Muscle of leg (tissue), 11 donors: ENCODE results near the gene LPCAT1. TPM values are rescaled to one million over a fixed set of nuclear protein-coding genes. Genes with fewer than 3 reads are reported as not detected.

Source experiments
- DNase-seq: peaks from one replicate; pipeline ENCODE4 v3.0.0; 2013
- H3K27ac ChIP-seq: one replicate; pipeline ENCODE4 v1.5.1; 2013; ENCODE audit warnings: mild to moderate bottlenecking, low read length, control low read depth
- H3K27me3 ChIP-seq: one replicate; pipeline ENCODE4 v1.6.1; 2013; ENCODE audit warnings: low read length; ENCODE audit not compliant: control insufficient read depth, insufficient read depth
- H3K36me3 ChIP-seq: one replicate; pipeline ENCODE4 v1.6.1; 2013; ENCODE audit warnings: low read length; ENCODE audit not compliant: control insufficient read depth, insufficient read depth
- H3K4me1 ChIP-seq: one replicate; pipeline ENCODE4 v1.6.1; 2013; ENCODE audit warnings: low read length; ENCODE audit not compliant: control insufficient read depth, insufficient read depth
- H3K4me3 ChIP-seq: one replicate; pipeline ENCODE4 v1.5.1; 2013; ENCODE audit warnings: low read length, control low read depth
- H3K9me3 ChIP-seq: replicated peaks from 2 replicates; pipeline ENCODE4 v1.6.1; 2013; ENCODE audit warnings: low read depth, low read length; ENCODE audit not compliant: control insufficient read depth
- WGBS: methylation state at CpG from one replicate; pipeline ENCODE4 v1.1.5; 2013; ENCODE audit warnings: missing lambda C conversion rate; ENCODE audit not compliant: insufficient coverage; 5-methylcytosine and 5-hydroxymethylcytosine counted together
- polyA plus RNA-seq, 8 donors: library from polyadenylated mRNA; unstranded; fragments of 120-200 nt; gene quantifications; one replicate each; pipeline versions ENCODE4 v1.2.1 to v1.2.3, GENCODE V29; 2013; ENCODE audit warnings: inconsistent platforms in 1 of 8, low replicate concordance in 1 of 8; ENCODE audit not compliant: insufficient read length in 8 of 8, insufficient read depth in 1 of 8
- total RNA-seq: library from RNA; stranded (reverse); fragments of 120-200 nt; gene quantifications from one replicate; pipeline ENCODE4 v1.2.4, GENCODE V29; 2013

The LPCAT1 gene
- total and polyA plus RNA-seq, 9 donors: 23.6 to 47.6 (median 34.1) TPM

GRCh38 chr5:1473746-1474145 is 50.0 kb downstream of the LPCAT1 start:
- no peaks in the 10 kb centered on the region for H3K27me3 ChIP-seq
- no peak for DNase-seq
- H3K4me1 ChIP-seq: peaks cover 2% of the 10 kb centered on the region
- H3K36me3 ChIP-seq: peaks cover 51% of the 10 kb centered on the region
- no peak overlapping the region for H3K4me3 ChIP-seq
- H3K27ac ChIP-seq: no peak overlapping the region
- H3K9me3 ChIP-seq: no peaks in the 10 kb centered on the region
- 98% methylated on average over 6 of the region's 12 CpGs for WGBS

GRCh38 chr5:1472964-1473628 is 50.7 kb downstream of the LPCAT1 start:
- Histone ChIP-seq H3K4me3 (no peak overlapping the region), H3K9me3 (no peaks in the 10 kb centered on the region), H3K27me3 (no peaks in the 10 kb centered on the region), H3K4me1 (peaks cover 2% of the 10 kb centered on the region), H3K27ac (no peak overlapping the region), H3K36me3 (peaks cover 47% of the 10 kb centered on the region)
- WGBS: 92% methylated on average over 18 of the region's 23 CpGs
- DNase-seq: no peak

DNA sequence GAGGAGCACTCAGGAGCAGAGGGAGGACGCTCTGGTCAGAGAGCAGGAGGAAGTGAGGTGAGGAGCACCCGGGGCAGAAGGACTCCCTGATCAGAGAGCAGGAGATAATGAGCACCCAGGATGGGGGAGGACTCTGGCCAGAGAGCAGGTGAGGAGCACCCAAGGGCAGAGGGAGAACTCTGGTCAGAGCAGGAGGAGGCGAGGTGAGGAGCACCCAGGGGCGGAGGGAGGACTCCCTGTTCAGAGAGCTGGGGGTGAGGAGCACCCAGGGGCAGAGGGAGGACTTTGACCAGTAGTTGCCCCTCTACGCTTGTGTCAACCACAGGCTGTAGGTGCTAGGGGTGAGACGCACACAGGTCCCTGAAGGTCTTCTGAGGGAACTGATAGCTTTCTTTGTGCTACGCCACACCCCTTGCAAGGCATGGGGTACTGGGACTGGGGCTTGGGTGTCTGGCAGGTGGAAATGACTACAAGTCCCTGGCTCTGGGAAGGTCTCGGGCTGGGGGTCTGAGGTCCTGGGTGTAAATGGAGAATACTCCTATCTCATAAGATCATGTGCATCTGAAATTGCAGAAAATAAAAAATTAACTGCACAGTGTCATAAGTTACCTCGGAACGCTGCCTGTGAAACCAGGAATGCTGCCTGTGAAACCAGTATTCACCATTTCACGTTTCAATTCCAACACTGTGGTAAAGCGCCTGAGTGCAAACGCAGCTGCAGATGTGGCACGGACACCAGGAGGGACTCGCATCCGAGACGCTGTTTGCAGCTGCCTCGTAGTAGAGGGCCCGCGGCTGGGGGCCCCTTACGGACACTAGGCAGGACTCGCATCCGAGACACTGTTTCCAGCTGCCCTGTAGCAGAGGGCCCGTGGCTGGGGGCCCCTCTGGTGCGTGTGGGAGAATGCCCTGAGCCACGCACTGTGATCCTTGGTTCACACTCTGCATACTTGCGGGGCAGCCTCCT is 51.5 kb downstream of the LPCAT1 start:
- Histone ChIP-seq H3K4me1 (peaks cover 2% of the 10 kb centered on the region), H3K36me3 (peaks cover 44% of the 10 kb centered on the region), H3K27me3 (no peaks in the 10 kb centered on the region), H3K9me3 (no peaks in the 10 kb centered on the region), H3K4me3 (no peak overlapping the region), H3K27ac (no peak overlapping the region)
- DNase-seq: no peak
- 93% methylated on average over 26 of the region's 27 CpGs for WGBS

DNA sequence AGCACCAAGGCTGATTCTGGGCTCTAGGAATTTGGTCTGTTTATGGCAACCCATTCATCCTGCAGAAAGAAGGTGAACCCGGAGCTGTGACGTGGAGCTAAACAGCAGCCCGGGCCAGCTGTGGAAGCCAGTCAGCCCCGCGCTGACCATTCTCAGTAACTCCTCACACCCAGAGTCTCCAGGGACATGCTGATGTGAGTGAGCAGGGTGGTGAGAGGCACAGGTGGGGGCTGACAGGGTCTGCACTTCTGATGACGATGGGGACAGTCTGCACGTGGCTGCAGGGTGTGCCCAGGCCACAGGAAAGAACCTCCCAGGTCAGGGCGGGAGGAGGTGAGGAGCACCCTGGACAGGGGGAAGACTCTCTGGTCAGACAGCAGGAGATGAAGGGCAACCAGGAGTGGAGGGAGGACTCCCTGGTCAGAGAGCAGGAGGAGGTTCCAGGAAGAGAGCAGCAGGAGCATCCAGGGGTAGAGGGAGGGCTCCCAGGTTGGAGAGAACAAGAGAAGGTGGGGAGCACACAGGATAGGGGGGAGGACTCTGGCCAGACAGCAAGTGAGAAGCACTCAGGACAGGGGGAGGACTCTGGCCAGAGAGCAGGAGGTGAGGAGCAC is 52.4 kb downstream of the LPCAT1 start:
- peaks cover 47% of the 10 kb centered on the region for H3K36me3 ChIP-seq

DNA sequence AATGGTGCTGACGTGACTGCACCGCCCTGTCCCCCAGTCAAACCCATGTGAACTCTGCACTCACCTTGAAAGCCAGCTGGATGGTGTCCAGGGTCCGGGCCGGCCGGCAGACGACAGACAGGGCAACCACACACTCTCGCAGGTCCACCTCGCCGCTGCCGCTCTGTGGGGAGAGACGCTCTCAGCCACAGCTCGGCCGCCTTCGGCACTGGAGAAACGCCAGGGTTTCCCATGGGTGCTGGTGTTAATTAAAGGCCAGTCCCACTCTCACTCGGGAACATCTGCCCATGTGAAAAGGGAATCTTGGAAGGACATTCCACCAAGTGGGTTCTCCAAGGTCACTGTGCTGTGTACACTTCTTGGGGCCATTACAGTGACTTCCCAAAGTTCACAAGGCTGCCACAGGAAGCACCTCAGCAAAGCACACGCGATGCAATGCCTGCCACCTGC is 53.0 kb downstream of the LPCAT1 start:
- H3K4me1 ChIP-seq: no peaks in the 10 kb centered on the region
- H3K27me3 ChIP-seq: no peaks in the 10 kb centered on the region
- WGBS: 76% methylated on average over 15 of the region's 18 CpGs
- H3K9me3 ChIP-seq: no peaks in the 10 kb centered on the region
- H3K36me3 ChIP-seq: peaks cover 48% of the 10 kb centered on the region
- H3K27ac ChIP-seq: no peak overlapping the region
- DNase-seq: no peak
- no peak overlapping the region for H3K4me3 ChIP-seq

More for the DNA sequence above, 52.4 kb downstream of the LPCAT1 start:
- DNase-seq: no peak
- WGBS: 73% methylated on average over 6 of the region's 8 CpGs
- Histone ChIP-seq H3K4me3 (no peak overlapping the region), H3K27ac (no peak overlapping the region), H3K27me3 (no peaks in the 10 kb centered on the region), H3K4me1 (peaks cover 2% of the 10 kb centered on the region), H3K9me3 (no peaks in the 10 kb centered on the region)

DNA sequence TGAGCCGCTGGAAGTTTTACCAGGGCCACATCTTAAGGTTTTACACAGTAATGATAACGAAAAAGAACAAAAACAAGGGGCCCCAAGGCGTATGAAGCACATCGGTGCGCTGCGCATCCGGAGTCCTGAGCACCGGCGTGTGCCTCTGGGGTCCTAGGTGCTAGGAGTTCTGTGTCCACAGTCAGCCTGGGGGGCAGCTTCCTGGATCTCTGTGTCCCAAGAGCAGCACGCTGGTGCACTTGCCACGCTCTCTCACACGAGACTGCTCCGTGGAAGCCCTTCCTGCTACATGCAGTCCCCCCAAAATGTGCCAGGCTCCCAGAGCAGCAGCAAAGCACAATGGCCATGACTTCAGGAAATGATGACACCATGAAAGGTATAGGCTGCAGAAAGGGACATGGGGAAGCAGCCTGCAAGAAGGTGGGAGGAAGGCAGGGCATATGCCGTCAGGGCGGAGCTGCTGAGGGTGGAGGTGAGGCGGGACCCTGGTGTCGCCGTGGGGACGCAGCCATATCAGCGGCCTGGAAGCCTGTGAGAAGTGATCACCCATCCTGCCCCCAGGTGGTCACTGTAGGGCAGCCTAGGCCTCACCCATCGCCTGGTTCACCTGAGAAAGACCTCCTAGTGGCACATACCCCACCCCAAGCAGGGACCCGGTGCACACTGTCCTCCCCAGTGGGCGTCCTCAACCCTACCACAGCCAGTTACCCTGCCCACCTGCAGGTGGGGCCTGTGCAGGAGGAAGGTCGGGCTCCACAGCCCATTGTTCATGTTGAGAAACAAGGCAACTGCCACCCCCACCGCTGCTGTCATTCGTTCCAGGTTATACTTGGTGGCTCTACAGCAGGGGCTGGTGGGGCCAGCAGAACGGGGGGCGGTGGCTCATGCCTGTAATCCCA is 54.9 kb downstream of the LPCAT1 start:
- H3K9me3 ChIP-seq: no peaks in the 10 kb centered on the region
- WGBS: 85% methylated on average over 22 of the region's 28 CpGs
- DNase-seq: no peak
- H3K36me3 ChIP-seq: peaks cover 47% of the 10 kb centered on the region
- H3K4me3 ChIP-seq: no peak overlapping the region
- no peak overlapping the region for H3K27ac ChIP-seq
- H3K27me3 ChIP-seq: no peaks in the 10 kb centered on the region
- no peaks in the 10 kb centered on the region for H3K4me1 ChIP-seq

DNA sequence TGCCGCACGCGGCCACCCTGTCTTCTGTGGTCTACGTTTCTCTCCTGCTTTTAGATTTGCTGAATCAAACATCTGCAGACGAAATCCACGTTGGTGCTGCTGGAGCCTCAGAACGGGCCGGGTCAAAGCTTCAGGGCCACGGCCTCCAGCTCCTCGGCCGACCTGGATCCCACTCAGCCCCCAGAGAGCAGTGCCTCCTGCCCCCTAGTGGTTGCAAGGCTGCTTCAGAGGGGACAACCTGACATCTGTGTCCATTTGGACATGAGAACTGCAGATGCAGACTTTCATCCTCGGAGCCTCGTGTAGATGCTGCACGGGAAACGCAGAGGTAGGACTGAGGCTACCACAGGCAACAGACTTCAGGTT is 55.5 kb downstream of the LPCAT1 start:
- 64% methylated on average over 15 of the region's 15 CpGs for WGBS
- Histone ChIP-seq H3K4me1 (no peaks in the 10 kb centered on the region), H3K36me3 (peaks cover 51% of the 10 kb centered on the region), H3K27me3 (no peaks in the 10 kb centered on the region), H3K9me3 (no peaks in the 10 kb centered on the region), H3K27ac (no peak overlapping the region), H3K4me3 (no peak overlapping the region)
- no peak for DNase-seq

DNA sequence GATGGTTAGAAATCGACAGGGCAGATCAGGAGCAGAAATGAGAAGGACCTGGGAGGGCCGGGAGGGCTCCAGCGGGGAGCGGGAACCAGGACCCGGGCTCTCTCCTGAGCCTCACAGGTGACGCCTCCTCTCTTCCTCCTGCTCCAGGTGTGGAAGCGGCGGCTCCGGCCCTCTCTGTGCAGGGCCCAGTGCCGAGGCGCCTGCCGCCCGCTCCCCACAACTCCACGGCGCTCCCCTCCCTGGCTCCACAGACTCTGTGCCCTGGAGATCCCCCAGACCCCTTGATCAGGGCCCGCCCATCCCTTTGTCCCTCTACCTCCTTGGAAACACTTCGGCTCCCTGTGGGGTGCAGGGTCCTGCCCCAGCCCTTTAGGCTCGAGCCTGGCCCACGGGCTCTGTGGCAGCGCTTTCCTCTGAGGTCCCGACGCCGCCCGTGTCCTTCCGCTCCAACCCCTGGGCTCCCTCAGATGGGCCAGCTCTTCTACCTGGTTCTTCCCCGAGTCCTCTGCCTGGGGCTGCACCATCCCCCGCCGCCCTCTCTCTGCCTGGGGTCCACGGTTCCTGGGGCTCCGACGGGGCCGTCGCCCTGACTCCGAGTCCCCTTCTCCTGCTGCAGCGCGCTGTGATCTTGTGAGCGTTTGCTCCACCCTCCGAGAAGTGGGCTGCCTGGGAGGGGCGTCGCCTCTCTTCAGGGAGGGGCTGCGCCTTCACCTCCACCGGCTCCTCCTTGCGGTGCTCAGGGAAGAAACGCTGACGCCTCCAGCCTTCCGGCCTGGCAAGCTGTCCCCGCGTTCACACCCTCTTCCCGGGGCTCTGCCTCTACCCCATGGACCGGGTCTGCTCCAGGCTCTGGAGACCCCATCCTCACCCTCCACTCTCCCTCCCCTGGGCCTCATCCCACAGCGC is 56.2 kb downstream of the LPCAT1 start:
- H3K4me1 ChIP-seq: no peaks in the 10 kb centered on the region
- no peak overlapping the region for H3K27ac ChIP-seq
- H3K27me3 ChIP-seq: no peaks in the 10 kb centered on the region
- no peak overlapping the region for H3K4me3 ChIP-seq
- peaks cover 53% of the 10 kb centered on the region for H3K36me3 ChIP-seq
- no peak for DNase-seq
- no peaks in the 10 kb centered on the region for H3K9me3 ChIP-seq
- WGBS: 91% methylated on average over 48 of the region's 51 CpGs
